C4-2B (cell line): ENCODE data around the gene MVB12B.

ENCODE experiments used
- CTCF ChIP-seq: fragments of 450-650 bp; conservative IDR thresholded peaks from 2 replicates; pipeline ENCODE4 v1.5.1; 2017; ENCODE audit warnings: mild to moderate bottlenecking
- ZFX ChIP-seq: fragments of 450-650 bp; IDR thresholded peaks from 2 replicates; pipeline ENCODE4 v1.6.1; 2017

GRCh38 chr9:126536131-126536530 lies 209.5 kb downstream of the MVB12B start:
- TF ChIP-seq ZFX (no peak), CTCF (no peak)
